GM11168 (cell line): ENCODE results near the gene GABRE.

Source experiments
- in situ Hi-C: fragments of 300-500 bp; cut with MboI; formaldehyde crosslinking; loops from one replicate; pipeline ENCODE4 v1.12.0; 2022; ENCODE audit warnings: low sequenced_read_pairs; ENCODE audit not compliant: unreplicated experiment

GABRE gene, protein sequence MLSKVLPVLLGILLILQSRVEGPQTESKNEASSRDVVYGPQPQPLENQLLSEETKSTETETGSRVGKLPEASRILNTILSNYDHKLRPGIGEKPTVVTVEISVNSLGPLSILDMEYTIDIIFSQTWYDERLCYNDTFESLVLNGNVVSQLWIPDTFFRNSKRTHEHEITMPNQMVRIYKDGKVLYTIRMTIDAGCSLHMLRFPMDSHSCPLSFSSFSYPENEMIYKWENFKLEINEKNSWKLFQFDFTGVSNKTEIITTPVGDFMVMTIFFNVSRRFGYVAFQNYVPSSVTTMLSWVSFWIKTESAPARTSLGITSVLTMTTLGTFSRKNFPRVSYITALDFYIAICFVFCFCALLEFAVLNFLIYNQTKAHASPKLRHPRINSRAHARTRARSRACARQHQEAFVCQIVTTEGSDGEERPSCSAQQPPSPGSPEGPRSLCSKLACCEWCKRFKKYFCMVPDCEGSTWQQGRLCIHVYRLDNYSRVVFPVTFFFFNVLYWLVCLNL

DNA sequence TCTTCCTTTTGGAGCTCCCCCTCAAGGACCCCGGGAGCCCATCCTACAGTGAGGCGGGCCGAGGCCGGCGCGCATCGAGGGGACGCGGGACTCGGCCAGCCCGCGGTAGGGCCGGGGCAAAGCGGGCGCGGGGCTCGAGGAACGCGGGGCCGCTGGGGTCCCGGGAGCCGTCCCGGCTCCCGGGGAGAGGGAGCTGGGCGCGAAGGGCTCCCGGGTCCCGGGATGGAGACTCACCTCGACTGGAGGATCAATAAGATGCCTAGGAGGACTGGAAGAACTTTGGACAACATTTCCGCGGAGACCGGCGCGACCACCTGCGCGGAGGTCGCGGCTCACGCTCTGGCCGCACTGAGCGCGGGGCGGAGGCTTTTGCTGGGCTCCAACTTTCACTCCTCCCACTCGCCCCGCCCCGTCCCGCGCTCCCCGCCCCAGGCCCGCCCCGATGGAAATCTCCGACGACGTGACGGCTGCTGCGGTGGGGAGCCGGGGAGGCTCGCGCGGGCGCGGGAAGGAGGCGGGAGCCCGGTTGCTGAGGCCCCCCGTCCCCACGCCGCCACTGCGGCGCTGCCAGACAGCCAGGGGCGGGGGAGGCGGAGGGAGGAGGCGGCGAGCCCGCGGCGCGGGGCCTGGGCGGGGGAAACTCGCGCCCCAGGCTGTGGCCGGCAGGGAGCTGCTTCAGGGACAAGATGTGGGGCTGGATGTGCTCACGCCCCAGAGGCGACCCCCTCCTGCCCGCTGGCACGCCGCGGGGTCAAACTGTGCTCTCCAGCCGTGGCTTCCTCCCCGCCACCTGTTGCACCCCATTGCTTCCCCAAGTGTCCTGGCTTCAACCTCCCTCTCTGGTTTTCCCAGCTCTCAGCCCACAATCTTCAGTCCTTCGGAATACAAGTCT lies at the start of gene GABRE:
TSS of gene GABRE (minus strand) at position 341 of the 892 bp plus-strand sequence. CDS start at position 290, 51 bp downstream.
- in situ Hi-C loops: no loop called here

DNA sequence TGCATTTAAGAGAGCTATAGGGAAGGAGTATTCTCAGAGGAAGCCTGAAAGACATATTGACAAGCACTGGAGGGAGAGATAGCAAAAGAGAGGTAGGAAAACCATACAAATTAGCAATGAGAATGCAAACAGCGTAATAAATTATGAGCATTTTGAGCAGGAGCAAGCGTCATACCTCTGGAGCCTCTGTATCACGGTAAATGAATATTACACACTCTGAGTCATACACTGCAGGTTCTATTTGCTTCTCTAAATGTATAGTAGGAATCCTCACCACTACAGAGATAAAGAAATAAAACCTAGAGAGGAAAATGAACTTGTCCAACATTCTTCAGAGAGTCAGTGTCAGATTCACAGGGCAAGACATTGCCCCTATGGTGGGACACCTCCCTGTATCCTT lies 46.4 kb upstream of the GABRE start:
- in situ Hi-C loops: no loop called here

DNA sequence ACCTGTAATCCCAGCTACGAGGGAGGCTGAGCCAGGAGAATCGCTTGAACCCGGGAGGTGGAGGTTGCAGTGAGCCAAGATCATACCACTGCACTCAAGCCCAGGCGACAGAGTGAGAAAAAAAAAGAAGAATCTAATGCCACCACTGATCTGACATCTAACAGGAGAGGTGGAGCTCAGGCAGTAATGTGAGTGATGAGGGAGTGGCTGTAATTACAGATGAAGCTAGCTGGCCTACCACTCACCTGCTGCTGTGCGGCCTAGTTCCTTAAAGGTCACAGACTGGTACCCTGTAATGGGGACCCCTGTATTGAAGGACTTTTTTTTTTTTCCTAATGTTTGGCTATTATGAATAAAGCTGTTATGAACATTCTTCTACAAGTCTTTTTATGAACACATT lies 25.3 kb upstream of the GABRE start:
- in situ Hi-C loops: no loop called here

DNA sequence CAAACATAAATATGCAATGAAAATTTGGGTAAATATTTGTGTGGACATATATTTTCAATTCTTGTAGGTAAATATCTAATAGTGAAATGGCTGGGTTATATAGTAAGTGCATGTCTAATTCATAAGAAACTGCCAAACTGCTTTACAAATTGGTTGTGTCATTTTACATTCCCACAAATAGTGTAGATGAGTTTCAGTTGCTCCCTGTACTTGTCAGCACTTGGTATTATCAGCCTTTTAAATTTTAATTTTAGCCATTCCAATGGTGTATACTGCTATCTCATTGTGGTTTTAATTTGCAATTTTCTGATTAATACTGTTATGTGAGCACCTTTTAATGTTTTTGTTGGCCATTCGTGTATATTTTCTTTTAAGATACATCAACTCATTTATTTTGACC lies 23.1 kb upstream of the GABRE start:
- in situ Hi-C loops: no loop called here

DNA sequence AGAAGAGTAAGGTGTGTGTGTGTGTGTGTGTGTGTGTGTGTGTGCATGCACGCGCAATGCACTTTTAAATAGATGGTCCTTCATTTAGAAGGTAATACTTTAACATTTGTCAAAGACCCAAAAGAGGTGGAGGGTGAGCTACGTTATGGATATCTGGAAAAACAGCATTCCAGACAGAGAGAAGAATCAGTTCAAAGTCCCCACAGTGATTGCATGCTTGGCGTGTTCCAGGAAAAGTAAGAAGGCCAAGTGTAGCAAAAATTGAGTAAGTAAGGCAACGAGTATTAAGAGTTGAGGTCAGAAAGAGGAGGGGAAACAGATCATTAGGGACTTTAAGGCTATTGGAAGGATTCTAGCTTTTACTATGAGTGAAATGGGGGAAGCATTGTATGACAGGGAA lies 21.9 kb upstream of the GABRE start:
- in situ Hi-C loops: no loop called here

DNA sequence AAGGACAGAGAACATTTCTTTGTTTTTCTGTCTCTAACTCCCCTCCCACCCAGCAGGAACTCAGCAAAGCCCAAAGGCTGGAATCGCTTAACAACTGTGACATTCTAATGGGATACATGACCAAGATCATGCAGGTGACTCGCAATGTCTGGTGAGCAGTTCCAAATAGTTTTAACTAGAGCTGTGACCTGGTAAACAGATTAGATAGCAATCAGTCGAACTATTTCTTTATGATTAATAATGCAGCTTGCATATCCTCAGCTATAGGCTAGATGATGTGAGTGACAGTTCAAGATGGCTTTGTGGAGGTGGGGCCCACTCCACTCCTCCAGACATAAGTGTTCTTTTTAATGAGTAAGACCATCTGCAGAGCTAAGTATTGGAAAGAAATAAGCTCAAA lies 20.0 kb upstream of the GABRE start:
- in situ Hi-C loops: no loop called here

DNA sequence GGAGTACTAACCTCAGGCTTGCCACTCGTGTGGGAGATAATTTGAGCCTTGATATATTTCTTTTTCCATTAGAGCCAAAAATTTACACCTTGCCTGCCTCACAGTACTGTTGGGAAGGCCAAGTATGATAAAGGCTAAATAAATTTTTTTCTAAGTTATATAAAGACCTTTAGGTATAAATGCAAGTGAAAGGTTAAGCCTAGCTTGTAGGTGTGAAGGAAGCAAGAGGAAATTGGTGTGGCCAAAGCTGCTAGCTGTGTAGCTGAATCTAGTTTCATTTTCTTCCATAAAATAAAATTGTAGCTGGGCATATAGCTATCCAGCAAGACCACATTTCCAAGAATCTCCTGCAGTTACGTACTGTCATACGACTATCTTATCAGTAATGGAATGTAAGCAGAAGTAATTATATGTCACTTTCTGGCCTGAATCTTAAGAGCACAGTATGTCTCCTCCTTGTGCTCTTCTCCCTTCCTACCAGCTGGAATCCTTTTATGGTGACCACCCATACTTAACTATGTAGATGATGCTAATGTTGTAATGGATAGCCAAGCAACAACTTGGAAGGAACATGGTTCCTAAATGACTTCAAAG lies 14.3 kb upstream of the GABRE start:
- in situ Hi-C loops: no loop called here

DNA sequence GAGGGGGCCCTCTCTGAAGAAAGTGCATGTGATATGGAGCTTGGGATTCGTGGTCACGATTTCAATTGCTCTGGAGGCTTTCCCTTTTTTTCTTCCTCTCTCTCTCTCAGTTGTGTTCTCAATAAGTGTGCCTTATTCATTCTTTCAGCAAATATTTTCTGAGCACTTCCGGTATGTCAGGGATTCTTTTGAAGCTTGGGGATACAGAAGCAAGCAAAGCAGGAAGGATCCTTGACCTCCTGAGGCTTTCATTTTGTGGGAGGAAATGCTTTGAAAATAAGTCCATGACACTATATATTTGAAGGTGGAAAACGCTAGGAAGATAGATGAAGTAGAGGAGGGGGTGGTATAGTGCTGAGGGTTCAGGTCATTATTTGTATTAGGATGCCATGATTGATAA lies 12.6 kb upstream of the GABRE start:
- in situ Hi-C loops: no loop called here

DNA sequence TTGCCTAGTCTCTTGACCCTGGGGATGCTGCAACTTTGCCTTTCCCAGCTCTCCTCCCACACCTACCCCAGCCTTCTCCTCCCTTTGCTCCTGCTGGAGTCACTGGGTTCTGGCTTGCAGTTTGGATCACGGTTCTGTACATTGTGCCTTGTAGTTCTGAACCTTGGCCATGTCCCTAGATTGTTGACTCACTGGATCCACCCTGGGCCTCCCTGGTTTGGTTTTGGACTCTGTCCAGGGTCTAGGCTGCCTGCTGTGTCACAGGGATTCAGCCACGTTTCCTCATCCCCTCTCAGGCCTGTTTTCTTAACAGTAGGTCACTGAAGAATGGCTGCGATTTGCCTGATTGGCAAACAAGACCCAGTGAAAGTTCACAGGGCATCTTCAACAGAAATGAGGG lies 11.5 kb upstream of the GABRE start:
- in situ Hi-C loops: no loop called here

DNA sequence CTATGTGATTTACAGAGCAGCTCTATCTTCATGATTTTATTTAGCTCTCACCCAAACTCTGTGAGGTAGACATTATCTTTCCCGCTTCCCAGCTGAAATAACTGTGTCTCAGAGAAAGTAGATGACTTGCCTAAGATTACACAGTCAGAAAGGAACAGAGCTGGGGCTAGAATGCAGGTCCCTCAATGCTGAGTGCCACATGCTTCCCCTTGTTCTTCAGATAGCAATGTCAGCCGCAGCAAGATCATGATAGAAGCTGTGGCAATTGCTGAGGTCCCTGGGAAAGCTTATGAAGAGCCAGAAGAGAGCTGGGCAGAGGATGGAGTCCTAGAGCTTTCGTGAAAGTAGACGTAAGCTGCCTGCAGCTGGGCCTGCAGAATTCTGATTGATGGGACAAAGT lies 11.1 kb upstream of the GABRE start:
- in situ Hi-C loops: no loop called here

DNA sequence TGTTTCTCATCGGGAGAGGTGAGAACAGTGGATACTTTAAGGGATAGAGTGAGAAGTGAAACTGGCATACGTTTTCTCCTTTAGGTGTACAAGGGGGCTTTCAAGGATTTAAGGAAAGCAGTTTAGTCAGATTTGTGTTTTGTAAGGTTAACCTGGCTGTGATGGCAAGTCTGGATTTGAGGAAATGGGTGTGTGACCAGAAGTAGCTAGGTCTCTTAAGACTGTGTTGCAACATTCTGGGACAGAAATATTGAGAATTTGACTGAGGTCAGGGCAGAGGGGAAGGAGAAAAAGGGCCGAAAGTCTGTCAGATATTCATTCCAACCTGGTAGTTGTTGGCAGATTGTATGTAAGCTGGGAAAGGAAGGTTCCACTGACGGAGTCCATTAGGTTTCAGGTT lies 10.4 kb upstream of the GABRE start:
- in situ Hi-C loops: no loop called here

DNA sequence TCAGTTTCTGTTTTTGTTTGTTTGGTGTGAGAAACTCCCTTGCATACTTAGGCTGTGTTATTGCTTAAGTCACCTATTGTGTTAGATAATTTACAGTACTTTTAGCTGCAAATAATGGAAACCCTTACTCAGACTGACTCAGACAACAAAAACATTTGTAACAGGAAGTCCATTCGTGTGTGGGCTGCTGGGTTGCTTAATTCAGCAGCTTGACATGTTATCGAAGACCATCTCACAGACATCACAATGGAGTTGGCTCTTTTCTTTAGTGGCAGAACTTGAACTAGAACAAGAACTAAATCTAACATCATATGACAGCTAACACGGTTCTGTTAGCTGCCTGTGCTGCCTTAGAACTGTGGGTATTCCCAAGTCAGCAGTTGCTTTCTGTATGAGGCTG lies 9.9 kb upstream of the GABRE start:
- in situ Hi-C loops: no loop called here

DNA sequence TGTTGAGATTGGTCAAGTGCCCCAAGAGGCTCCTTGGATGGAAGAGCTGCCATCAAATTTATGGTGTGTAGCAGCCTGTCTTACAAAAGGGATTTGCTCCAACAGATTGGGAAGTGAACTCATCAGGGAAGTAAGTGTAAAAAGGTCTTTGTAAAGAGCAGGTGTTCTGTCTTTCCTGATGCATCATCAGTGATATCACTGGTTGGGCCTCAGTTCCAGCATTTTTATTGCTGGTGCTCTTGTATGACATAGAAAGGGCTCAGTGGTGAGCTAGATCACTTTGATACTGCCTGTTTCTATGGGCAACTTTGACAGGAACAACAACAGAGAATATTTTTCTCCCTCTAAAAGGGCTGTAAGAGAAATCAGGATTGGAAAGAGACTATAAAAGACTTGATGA lies 8.7 kb upstream of the GABRE start:
- in situ Hi-C loops: no loop called here

DNA sequence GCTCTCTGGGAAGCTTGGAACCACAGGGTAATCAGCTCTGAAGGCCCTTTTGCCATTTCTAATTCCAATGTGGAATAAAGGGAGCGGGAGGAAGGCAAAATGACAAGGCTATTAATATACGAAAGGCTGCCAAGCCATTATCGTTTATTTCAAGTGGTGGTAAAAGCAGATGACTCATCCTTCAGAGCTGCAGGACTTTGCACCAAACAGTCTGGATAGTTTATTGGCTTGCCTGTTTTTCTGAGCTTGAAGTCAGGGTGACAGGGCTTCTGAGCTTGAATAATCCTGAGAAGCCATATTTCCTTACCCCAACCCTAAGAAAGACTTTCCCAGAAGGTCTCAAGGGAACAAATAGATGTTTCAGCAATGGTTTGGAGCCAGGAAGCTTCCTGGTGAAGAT lies 7.7 kb upstream of the GABRE start:
- in situ Hi-C loops: no loop called here

DNA sequence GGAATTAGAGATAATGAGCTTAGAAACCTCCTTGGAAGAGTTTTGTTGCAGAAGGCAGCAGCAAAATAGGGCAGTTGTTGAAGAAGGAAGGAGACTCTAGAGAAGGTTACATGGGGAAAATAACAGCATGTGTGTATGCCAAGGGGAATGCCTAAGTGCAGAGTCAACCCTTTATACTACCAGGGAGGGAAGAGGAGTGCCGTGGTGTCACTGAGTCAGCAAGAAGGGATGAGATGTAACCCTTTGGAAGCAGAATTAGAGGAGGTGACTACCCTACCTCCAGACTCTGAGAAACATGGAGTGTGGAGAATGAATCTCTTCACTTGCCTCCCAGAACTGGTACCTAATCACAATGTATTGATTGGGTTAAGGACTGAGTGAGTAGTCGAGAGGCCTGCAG lies 6.7 kb upstream of the GABRE start:
- in situ Hi-C loops: no loop called here

DNA sequence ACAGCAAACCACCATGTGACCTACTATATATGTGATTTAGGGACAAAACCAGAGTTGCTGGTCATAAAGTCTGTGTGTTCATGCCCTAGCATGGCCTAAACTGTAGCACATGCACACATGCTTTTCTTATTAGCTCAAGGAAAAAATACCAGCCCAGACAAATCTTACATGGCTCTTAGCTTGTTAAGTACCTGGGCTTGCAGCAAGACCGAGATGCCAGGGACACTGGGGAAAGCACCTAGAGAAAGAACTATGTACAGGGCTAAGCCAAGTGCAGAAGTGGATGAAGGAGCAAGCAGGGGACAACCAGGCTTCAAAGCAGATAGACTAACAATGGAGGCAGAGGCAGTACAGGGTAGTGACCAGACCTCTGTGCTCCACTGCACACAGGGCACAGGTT lies 3.4 kb upstream of the GABRE start:
- in situ Hi-C loops: no loop called here

DNA sequence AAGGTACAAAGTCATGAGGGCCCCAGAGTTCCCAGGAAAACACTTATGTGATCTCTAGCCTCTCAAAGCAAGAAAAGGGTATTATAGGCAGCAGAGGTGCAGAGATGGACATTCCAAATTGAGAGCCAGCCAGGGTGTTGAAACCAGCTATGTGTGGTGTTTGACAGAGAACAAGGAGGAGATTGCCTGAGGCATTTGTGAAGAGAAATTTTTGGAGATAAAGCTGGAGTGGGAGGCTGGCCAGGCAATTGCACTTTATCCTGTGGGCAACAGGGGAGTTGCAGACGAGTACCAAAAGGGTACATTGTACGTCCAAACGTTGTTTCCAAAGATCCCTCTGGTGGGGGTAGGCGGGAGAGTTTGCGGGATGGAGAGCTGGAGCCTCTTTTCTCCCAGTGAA lies 2.5 kb upstream of the GABRE start:
- in situ Hi-C loops: no loop called here

DNA sequence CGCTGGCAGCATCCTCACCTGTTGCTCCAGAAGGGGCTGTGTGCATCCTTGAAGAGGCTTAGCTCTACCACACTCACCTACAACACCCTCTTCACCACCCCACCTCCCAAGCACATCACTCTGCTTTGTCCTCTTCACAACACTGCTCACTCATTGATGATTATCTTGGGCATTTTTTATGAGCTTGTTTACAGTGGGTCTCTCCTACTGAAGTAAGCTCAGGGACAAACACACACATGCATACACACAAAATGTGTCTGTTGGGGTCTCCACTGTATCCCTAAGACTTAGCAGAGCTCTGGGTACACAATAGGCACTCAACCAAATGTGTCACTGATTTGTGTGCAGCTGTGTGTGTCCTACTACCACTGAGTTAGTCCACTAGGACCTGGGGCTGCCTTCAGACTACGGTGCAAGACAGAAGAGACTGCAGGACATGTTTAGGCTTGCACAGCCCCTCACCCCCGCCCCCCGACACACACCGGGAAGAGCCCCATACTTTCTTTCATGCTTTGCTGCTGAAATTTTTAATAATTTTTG lies 1.3 kb upstream of the GABRE start:
- in situ Hi-C loops: no loop called here

DNA sequence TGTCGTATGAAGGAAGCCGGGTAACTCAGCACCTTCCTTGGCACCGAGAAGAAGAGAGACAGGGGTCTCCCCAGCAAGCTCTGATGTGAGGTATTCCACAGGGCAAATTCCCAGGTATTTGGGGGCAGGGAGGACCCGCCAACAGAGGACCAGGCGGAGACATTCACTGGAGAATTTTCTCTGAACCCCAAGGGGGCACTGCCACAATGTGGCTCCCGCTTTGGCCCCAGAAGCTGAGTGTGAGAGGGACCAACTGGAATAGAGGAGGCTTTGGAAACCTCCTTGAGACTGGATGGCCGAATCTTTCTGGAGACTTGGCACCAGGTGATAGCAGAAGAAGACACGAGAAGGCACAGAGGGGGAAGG lies 735 bp upstream of the GABRE start:
- in situ Hi-C loops: no loop called here

DNA sequence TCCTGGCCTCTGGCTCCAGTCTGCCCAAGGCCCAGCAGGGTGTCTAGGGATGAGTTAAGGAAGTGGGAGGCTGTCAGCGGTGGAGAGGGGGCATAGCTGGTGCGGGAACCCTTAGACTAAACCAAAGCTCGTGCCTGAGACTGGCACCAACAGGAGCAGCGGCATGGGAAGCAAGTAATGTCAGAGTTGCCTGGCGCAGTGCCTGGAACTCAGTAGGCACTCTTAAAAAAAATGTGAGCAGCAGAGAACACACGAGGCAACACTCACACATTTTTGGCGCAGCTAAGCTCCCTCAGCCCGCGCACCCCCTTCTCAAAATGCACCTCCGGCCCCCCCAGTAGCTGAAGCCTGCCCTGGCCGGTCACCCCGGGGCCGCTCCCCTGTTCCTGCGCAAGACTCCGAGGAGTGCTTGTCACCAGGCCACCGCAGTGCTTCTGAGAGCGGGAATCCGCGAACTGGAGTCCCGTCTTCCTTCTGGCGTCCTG lies 583 bp downstream of the GABRE start:
- in situ Hi-C loops: no loop called here
